ENCODE measurements around the gene HS3ST6.

DNA sequence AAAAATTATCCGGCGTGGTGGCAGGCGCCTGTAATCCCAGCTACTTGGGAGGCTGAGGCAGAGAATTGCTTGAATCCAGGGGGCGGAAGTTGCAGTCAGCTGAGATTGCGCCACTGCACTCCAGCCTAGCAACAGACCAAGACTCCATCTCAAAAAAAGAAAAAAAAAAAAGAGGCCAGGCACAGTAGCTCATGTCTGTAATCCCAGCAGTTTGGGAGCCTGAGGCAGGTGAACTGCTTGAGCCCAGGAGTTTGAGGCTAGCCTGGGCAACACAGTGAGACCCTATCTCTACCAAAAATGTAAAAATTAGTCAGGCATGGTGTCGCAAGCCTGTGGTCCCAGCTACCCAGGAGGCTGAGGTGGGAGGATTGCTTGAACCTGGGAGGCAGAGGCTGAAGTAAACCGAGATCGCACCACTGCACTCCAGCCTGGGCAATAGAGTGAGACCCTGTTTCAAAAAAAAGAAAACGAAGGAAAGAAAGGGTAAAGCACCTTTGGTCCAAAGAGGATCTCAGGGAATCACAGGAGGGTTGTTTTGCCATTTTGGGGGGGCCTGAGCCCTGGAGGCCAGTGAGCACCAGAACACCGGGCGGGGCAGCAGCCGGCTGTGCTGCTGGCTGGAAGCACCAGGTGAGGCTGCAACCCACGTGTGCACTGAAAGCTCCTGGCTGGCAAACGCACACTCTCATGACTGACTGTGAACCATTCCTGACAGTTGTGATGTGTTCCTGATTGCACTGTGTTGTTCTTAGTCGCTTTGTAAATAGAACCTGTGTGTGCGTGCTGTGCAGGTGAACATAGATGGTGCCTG lies 18.4 kb downstream of the HS3ST6 start:
- TF ChIP-seq POLR2A (IDR thresholded peaks at IDR 0.05) (no peak), POLR2AphosphoS5 (IDR thresholded peaks at IDR 0.05) (no peak)
- TF ChIP-seq, protein P1, sequence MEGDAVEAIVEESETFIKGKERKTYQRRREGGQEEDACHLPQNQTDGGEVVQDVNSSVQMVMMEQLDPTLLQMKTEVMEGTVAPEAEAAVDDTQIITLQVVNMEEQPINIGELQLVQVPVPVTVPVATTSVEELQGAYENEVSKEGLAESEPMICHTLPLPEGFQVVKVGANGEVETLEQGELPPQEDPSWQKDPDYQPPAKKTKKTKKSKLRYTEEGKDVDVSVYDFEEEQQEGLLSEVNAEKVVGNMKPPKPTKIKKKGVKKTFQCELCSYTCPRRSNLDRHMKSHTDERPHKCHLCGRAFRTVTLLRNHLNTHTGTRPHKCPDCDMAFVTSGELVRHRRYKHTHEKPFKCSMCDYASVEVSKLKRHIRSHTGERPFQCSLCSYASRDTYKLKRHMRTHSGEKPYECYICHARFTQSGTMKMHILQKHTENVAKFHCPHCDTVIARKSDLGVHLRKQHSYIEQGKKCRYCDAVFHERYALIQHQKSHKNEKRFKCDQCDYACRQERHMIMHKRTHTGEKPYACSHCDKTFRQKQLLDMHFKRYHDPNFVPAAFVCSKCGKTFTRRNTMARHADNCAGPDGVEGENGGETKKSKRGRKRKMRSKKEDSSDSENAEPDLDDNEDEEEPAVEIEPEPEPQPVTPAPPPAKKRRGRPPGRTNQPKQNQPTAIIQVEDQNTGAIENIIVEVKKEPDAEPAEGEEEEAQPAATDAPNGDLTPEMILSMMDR (IDR thresholded peaks at IDR 0.05), result no peak

Measured in breast epithelium (tissue), 3 donors.